Measurements from ENCODE around the gene SH3PXD2A.

Gene SH3PXD2A

DNA sequence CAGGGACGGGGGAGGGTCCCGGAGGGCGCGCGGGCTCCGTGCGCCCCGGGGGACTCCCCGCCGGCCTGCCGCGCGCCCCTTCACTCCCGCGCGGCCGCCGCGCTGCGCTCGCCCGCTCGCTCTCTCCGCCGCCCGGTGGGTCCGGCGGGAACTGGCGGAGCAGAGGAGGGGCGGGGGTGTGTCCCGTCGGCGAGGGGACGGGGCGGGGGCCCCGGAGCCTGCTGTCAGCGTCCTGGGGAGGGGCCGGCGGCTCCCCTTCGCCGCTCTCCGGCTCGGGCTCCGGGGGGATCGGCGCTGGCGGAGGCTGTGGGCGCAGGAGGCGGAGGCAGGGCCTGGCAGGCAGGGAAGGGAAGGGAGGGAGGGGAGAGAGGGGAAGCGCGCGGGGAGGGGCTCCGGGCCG lies at the start of gene SH3PXD2A:
TSS of gene SH3PXD2A (minus strand) at position 153 of the 400 bp plus-strand sequence. CDS start 310 bp downstream, outside the sequence.
- Histone ChIP-seq H3K36me3 (ENCODE audit: control insufficient read depth in 2 of 2, insufficient read depth in 2 of 2, low read length in 2 of 2) (no peaks in the 10 kb centered on the region), H3K9me3 (ENCODE audit: control insufficient read depth in 2 of 2, low read length in 2 of 2) (no peaks in the 10 kb centered on the region), H3K27ac (ENCODE audit: low read length) (peak within 1 kb of the TSS; percentile 46), H3K9ac (ENCODE audit: low read length in 2 of 2) (peak within 1 kb of the TSS; percentile 72 to 75), H3K27me3 (ENCODE audit: control insufficient read depth in 1 of 2, insufficient read depth in 2 of 2, low read length in 2 of 2) (no peaks in the 10 kb centered on the region), H3K4me1 (ENCODE audit: control insufficient read depth, insufficient read depth, low read length) (peaks cover 50% of the 10 kb centered on the region), H3K4me3 (ENCODE audit: low read length in 2 of 2) (peak within 1 kb of the TSS; percentile 74 to 77)

DNA sequence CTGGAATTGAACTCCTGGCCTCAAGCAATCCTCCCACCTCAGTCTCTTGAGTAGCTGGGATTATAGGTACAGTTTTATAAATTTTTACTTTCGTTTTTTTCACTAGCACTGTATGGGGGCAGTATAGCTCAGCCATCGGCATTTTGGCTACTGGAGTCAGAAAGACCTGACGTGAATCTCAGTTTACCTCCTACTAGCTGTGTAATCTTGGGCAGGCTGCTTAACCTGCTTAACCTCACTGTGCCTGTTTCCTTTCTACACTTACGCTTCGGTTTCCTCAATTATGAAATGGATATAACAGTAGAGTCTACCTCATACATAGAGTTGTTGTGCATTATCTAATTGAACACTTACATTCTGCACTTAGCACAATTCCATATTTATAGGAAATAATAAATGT lies 45.9 kb upstream of the SH3PXD2A start:
- Histone ChIP-seq H3K4me3 (ENCODE audit: low read length in 2 of 2) (no peak overlapping the region), H3K27ac (ENCODE audit: low read length) (no peak overlapping the region), H3K4me1 (ENCODE audit: control insufficient read depth, insufficient read depth, low read length) (no peaks in the 10 kb centered on the region), H3K9ac (ENCODE audit: low read length in 2 of 2) (no peak overlapping the region), H3K36me3 (ENCODE audit: control insufficient read depth in 2 of 2, insufficient read depth in 2 of 2, low read length in 2 of 2) (peaks cover 24 to 26% of the 10 kb centered on the region in 2 donors), H3K27me3 (ENCODE audit: control insufficient read depth in 1 of 2, insufficient read depth in 2 of 2, low read length in 2 of 2) (no peaks in the 10 kb centered on the region), H3K9me3 (ENCODE audit: control insufficient read depth in 2 of 2, low read length in 2 of 2) (no peaks in the 10 kb centered on the region)

GRCh38 chr10:103899312-103899711 lies 43.9 kb upstream of the SH3PXD2A start:
- H3K9ac ChIP-seq (ENCODE audit: low read length in 2 of 2): no peak overlapping the region
- no peaks in the 10 kb centered on the region for H3K27me3 ChIP-seq (ENCODE audit: control insufficient read depth in 1 of 2, insufficient read depth in 2 of 2, low read length in 2 of 2)
- no peak overlapping the region for H3K4me3 ChIP-seq (ENCODE audit: low read length in 2 of 2)
- H3K4me1 ChIP-seq (ENCODE audit: control insufficient read depth, insufficient read depth, low read length): peaks cover 11% of the 10 kb centered on the region
- H3K9me3 ChIP-seq (ENCODE audit: control insufficient read depth in 2 of 2, low read length in 2 of 2): no peaks in the 10 kb centered on the region
- H3K36me3 ChIP-seq (ENCODE audit: control insufficient read depth in 2 of 2, insufficient read depth in 2 of 2, low read length in 2 of 2): peaks cover 17 to 27% of the 10 kb centered on the region in 2 donors
- no peak overlapping the region for H3K27ac ChIP-seq (ENCODE audit: low read length)

DNA sequence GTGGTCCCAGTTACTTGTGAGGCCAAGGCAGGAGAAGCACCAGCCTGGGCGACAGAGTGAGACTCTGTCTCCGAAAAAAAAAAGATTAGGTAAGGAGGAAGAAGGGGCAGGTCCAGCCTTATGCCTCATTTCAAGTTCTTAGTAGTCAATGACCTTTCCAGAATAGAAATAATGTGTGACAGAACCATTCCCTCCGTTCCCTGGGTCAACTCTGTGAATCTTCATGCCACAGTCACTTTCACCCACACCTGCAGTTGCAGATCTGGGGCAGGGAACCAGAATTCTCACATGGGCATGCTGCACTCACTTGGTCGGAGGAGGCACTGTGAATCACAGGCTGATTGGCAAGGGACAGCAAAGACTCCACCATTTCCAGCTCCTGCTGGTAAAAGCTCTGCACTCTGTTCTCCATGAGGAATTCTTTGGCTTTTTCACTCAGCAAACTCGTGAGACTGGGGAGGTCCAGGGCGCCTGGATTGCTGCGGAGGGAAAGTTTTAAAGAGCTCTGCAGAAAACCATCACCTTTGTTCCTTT lies 41.9 kb upstream of the SH3PXD2A start:
- Histone ChIP-seq H3K36me3 (ENCODE audit: control insufficient read depth in 2 of 2, insufficient read depth in 2 of 2, low read length in 2 of 2) (peaks cover 14 to 27% of the 10 kb centered on the region in 2 donors), H3K9me3 (ENCODE audit: control insufficient read depth in 2 of 2, low read length in 2 of 2) (no peaks in the 10 kb centered on the region), H3K9ac (ENCODE audit: low read length in 2 of 2) (no peak overlapping the region), H3K4me3 (ENCODE audit: low read length in 2 of 2) (no peak overlapping the region), H3K27me3 (ENCODE audit: control insufficient read depth in 1 of 2, insufficient read depth in 2 of 2, low read length in 2 of 2) (no peaks in the 10 kb centered on the region), H3K4me1 (ENCODE audit: control insufficient read depth, insufficient read depth, low read length) (peaks cover 22% of the 10 kb centered on the region), H3K27ac (ENCODE audit: low read length) (no peak overlapping the region)

DNA sequence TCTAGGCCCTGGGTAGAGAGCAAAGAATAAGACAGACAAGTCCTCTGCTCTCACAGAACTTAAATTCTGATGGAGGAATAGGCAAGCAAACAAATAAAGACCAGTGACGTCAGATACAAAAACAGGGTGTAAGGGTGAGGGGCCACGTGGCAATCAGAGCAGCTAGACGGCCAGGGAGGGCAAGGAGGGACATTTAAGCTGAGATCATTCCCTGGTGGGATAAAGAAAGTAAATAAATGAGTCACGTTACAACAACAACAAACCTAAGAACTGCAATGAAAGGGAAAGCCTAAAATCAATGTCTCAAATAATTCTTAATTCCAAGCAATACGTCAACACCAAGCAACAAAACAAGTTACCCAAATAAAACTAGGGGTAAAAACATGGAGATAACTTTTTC lies 40.8 kb upstream of the SH3PXD2A start:
- Histone ChIP-seq H3K9ac (ENCODE audit: low read length in 2 of 2) (no peak overlapping the region), H3K27ac (ENCODE audit: low read length) (peak overlapping the region; percentile 49), H3K9me3 (ENCODE audit: control insufficient read depth in 2 of 2, low read length in 2 of 2) (no peaks in the 10 kb centered on the region), H3K27me3 (ENCODE audit: control insufficient read depth in 1 of 2, insufficient read depth in 2 of 2, low read length in 2 of 2) (no peaks in the 10 kb centered on the region), H3K36me3 (ENCODE audit: control insufficient read depth in 2 of 2, insufficient read depth in 2 of 2, low read length in 2 of 2) (peaks cover 19 to 32% of the 10 kb centered on the region in 2 donors), H3K4me3 (ENCODE audit: low read length in 2 of 2) (no peak overlapping the region), H3K4me1 (ENCODE audit: control insufficient read depth, insufficient read depth, low read length) (peaks cover 22% of the 10 kb centered on the region)

GRCh38 chr10:103895411-103896186 lies 40.2 kb upstream of the SH3PXD2A start:
- peaks cover 22% of the 10 kb centered on the region for H3K4me1 ChIP-seq (ENCODE audit: control insufficient read depth, insufficient read depth, low read length)
- H3K27me3 ChIP-seq (ENCODE audit: control insufficient read depth in 1 of 2, insufficient read depth in 2 of 2, low read length in 2 of 2): no peaks in the 10 kb centered on the region
- no peak overlapping the region for H3K4me3 ChIP-seq (ENCODE audit: low read length in 2 of 2)
- H3K27ac ChIP-seq (ENCODE audit: low read length): peak overlapping the region; percentile 49
- H3K9me3 ChIP-seq (ENCODE audit: control insufficient read depth in 2 of 2, low read length in 2 of 2): no peaks in the 10 kb centered on the region
- H3K9ac ChIP-seq (ENCODE audit: low read length in 2 of 2): peak overlapping the region in 1 of 2 donors; percentile 23
- peaks cover 24 to 38% of the 10 kb centered on the region in 2 donors for H3K36me3 ChIP-seq (ENCODE audit: control insufficient read depth in 2 of 2, insufficient read depth in 2 of 2, low read length in 2 of 2)

GRCh38 chr10:103894441-103894864 lies 39.1 kb upstream of the SH3PXD2A start:
- no peak overlapping the region for H3K4me3 ChIP-seq (ENCODE audit: low read length in 2 of 2)
- peaks cover 22% of the 10 kb centered on the region for H3K4me1 ChIP-seq (ENCODE audit: control insufficient read depth, insufficient read depth, low read length)
- no peaks in the 10 kb centered on the region for H3K9me3 ChIP-seq (ENCODE audit: control insufficient read depth in 2 of 2, low read length in 2 of 2)
- no peaks in the 10 kb centered on the region for H3K27me3 ChIP-seq (ENCODE audit: control insufficient read depth in 1 of 2, insufficient read depth in 2 of 2, low read length in 2 of 2)
- peak overlapping the region; percentile 6 to 23 for H3K9ac ChIP-seq (ENCODE audit: low read length in 2 of 2)
- peaks cover 24 to 41% of the 10 kb centered on the region in 2 donors for H3K36me3 ChIP-seq (ENCODE audit: control insufficient read depth in 2 of 2, insufficient read depth in 2 of 2, low read length in 2 of 2)
- H3K27ac ChIP-seq (ENCODE audit: low read length): peak overlapping the region; percentile 31

DNA sequence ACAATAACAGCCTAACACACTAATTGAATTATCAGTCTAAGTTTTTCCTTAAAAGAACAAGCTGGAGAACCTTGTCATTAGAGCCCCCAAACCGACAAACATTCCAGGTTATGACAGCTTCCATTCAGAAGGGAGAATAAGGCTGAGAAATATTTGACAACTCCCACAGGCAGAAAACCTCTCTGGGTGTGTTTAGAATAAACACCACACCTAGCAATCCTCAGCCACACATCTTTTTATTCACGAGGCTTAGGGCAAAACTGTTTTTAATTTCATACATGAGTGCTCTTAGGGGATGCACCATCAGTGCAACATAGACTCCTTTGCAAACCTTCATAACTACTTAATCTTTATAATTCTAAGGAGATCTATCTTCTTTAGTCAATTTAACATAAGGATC lies 38.4 kb upstream of the SH3PXD2A start:
- H3K9ac ChIP-seq (ENCODE audit: low read length in 2 of 2): no peak overlapping the region
- H3K27ac ChIP-seq (ENCODE audit: low read length): peak overlapping the region; percentile 18
- H3K27me3 ChIP-seq (ENCODE audit: control insufficient read depth in 1 of 2, insufficient read depth in 2 of 2, low read length in 2 of 2): no peaks in the 10 kb centered on the region
- peaks cover 26% of the 10 kb centered on the region for H3K4me1 ChIP-seq (ENCODE audit: control insufficient read depth, insufficient read depth, low read length)
- peaks cover 19 to 37% of the 10 kb centered on the region in 2 donors for H3K36me3 ChIP-seq (ENCODE audit: control insufficient read depth in 2 of 2, insufficient read depth in 2 of 2, low read length in 2 of 2)
- H3K4me3 ChIP-seq (ENCODE audit: low read length in 2 of 2): no peak overlapping the region
- no peaks in the 10 kb centered on the region for H3K9me3 ChIP-seq (ENCODE audit: control insufficient read depth in 2 of 2, low read length in 2 of 2)

- Histone ChIP-seq H3K4me3 (ENCODE audit: low read length in 2 of 2) (no peak overlapping the region), H3K9me3 (ENCODE audit: control insufficient read depth in 2 of 2, low read length in 2 of 2) (no peaks in the 10 kb centered on the region), H3K9ac (ENCODE audit: low read length in 2 of 2) (no peak overlapping the region), H3K4me1 (ENCODE audit: control insufficient read depth, insufficient read depth, low read length) (peaks cover 41% of the 10 kb centered on the region), H3K27ac (ENCODE audit: low read length) (no peak overlapping the region), H3K27me3 (ENCODE audit: control insufficient read depth in 1 of 2, insufficient read depth in 2 of 2, low read length in 2 of 2) (no peaks in the 10 kb centered on the region), H3K36me3 (ENCODE audit: control insufficient read depth in 2 of 2, insufficient read depth in 2 of 2, low read length in 2 of 2) (peaks cover 10 to 27% of the 10 kb centered on the region in 2 donors)
These were observed 36.8 kb upstream of the SH3PXD2A start for GRCh38 chr10:103892181-103892580.

DNA sequence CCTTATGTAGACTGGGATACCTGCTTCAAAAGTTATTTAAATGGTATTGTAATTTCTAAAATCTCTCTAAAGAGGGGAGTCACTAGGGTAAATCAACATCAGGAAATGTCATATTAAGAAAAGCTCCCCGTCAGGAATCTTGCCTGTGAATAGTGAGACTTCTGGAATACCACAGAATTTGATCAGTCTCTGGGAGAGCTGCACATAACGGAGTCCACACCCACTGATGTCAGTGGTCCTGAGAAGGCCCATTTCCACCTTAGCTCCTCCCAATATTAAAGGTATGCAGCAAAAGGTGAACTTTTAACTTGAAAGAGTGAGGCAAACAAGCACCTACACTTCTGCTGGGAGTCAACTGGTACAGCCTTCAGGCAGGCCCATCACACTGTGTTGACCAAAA lies 35.3 kb upstream of the SH3PXD2A start:
- H3K9me3 ChIP-seq (ENCODE audit: control insufficient read depth in 2 of 2, low read length in 2 of 2): no peaks in the 10 kb centered on the region
- H3K36me3 ChIP-seq (ENCODE audit: control insufficient read depth in 2 of 2, insufficient read depth in 2 of 2, low read length in 2 of 2): peaks cover 10 to 21% of the 10 kb centered on the region in 2 donors
- H3K27ac ChIP-seq (ENCODE audit: low read length): no peak overlapping the region
- H3K27me3 ChIP-seq (ENCODE audit: control insufficient read depth in 1 of 2, insufficient read depth in 2 of 2, low read length in 2 of 2): no peaks in the 10 kb centered on the region
- H3K9ac ChIP-seq (ENCODE audit: low read length in 2 of 2): peak overlapping the region in 1 of 2 donors; percentile 36
- peaks cover 41% of the 10 kb centered on the region for H3K4me1 ChIP-seq (ENCODE audit: control insufficient read depth, insufficient read depth, low read length)
- no peak overlapping the region for H3K4me3 ChIP-seq (ENCODE audit: low read length in 2 of 2)

DNA sequence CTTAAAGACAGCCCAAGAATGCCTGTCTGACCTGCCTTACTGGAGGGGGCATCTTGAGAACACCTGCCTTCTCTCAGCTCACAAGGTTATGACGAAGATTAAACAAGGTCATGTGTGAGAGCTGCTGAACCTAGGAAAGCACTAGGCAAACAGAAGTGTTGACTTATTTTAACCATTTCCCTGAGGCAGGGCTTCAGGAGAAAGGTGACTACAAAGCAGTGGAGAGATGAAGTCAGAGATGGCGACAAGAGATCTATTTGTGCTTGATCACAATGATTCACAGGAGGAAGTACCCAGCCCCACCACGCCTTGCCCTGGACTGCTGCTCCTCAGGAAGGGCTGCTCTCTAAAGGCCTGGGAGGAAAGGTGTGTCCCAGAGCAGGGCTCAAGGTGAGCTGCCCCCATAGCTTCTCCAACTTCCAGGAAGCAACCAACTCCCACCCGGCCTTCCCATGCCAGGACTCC lies 34.9 kb upstream of the SH3PXD2A start:
- Histone ChIP-seq H3K9me3 (ENCODE audit: control insufficient read depth in 2 of 2, low read length in 2 of 2) (no peaks in the 10 kb centered on the region), H3K4me1 (ENCODE audit: control insufficient read depth, insufficient read depth, low read length) (peaks cover 37% of the 10 kb centered on the region), H3K4me3 (ENCODE audit: low read length in 2 of 2) (no peak overlapping the region), H3K27ac (ENCODE audit: low read length) (no peak overlapping the region), H3K9ac (ENCODE audit: low read length in 2 of 2) (peak overlapping the region in 1 of 2 donors; percentile 36), H3K36me3 (ENCODE audit: control insufficient read depth in 2 of 2, insufficient read depth in 2 of 2, low read length in 2 of 2) (peaks cover 10 to 20% of the 10 kb centered on the region in 2 donors), H3K27me3 (ENCODE audit: control insufficient read depth in 1 of 2, insufficient read depth in 2 of 2, low read length in 2 of 2) (no peaks in the 10 kb centered on the region)
